ENCODE data around the gene TMEM131. TPM values are rescaled to one million over a fixed set of nuclear protein-coding genes. Genes with fewer than 3 reads are reported as not detected.
"Not testable (repeated sequence)": the region's sequence is repeated elsewhere in the genome, so short reads cannot be mapped to it uniquely, and the experiment has no call there.

Gene TMEM131
- total RNA-seq, 1 donor from 2014 or later = 52.9 TPM

DNA sequence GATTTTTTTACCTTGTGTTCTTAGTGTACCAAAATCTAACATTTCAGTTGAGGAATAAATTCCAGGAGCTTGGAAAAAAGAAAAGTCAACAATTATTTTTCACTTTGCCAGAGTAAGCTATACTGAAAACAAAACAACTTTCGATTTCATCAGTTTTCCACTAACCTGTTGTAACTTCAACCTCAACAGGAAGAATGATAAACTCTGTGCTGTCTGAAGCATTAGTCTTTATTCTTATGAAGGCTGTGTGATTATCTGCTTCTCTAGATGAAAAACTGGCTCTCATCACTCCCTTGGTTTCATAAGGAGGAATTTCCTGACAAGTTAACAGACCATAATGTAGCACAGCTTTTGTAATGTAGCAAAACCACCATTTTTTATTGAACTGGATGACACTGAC lies 161.1 kb downstream of the TMEM131 start:
- TF ChIP-seq, protein P1, sequence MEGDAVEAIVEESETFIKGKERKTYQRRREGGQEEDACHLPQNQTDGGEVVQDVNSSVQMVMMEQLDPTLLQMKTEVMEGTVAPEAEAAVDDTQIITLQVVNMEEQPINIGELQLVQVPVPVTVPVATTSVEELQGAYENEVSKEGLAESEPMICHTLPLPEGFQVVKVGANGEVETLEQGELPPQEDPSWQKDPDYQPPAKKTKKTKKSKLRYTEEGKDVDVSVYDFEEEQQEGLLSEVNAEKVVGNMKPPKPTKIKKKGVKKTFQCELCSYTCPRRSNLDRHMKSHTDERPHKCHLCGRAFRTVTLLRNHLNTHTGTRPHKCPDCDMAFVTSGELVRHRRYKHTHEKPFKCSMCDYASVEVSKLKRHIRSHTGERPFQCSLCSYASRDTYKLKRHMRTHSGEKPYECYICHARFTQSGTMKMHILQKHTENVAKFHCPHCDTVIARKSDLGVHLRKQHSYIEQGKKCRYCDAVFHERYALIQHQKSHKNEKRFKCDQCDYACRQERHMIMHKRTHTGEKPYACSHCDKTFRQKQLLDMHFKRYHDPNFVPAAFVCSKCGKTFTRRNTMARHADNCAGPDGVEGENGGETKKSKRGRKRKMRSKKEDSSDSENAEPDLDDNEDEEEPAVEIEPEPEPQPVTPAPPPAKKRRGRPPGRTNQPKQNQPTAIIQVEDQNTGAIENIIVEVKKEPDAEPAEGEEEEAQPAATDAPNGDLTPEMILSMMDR (IDR thresholded peaks at IDR 0.05; ENCODE audit: unreplicated experiment) = no peak
- H3K4me1 Mint-ChIP-seq = no peaks in the 10 kb centered on the region
- H3K27me3 Mint-ChIP-seq (ENCODE audit: low read depth) = no peaks in the 10 kb centered on the region
- peaks cover 15% of the 10 kb centered on the region for H3K36me3 Mint-ChIP-seq
- no peak overlapping the region for H3K4me3 Mint-ChIP-seq
- no peak for DNase-seq (ENCODE audit: low spot score in 2 of 2, unreplicated experiment in 2 of 2)
- peaks cover under 1% of the 10 kb centered on the region for H3K9me3 Mint-ChIP-seq
- no peak overlapping the region for H3K27ac Mint-ChIP-seq

DNA sequence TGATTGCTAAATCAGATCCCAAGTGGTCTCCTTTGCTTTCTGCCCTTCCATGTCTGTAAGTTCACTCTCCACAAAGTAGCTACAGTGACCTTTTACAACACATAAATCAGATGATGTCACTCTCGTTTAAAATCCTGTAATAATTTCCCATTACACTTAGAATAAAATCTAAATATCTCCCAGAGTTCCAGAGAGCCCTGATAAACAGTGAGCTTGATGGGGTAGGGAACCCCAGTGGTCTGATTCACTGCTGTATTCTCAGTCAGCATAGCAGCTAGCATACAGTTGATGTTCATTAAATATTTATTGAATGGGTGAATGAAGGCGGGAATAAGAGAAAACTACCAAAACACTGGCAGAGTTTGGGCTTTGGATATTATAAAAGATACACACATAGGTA lies 164.6 kb downstream of the TMEM131 start:
- H3K4me3 Mint-ChIP-seq = no peak overlapping the region
- no peak for DNase-seq (ENCODE audit: low spot score in 2 of 2, unreplicated experiment in 2 of 2)
- no peak overlapping the region for H3K27ac Mint-ChIP-seq
- H3K27me3 Mint-ChIP-seq (ENCODE audit: low read depth) = no peaks in the 10 kb centered on the region
- H3K4me1 Mint-ChIP-seq = peaks cover 8% of the 10 kb centered on the region
- TF ChIP-seq, protein P1 (IDR thresholded peaks at IDR 0.05; ENCODE audit: unreplicated experiment) = no peak
- peaks cover 5% of the 10 kb centered on the region for H3K9me3 Mint-ChIP-seq
- H3K36me3 Mint-ChIP-seq = peaks cover 14% of the 10 kb centered on the region

DNA sequence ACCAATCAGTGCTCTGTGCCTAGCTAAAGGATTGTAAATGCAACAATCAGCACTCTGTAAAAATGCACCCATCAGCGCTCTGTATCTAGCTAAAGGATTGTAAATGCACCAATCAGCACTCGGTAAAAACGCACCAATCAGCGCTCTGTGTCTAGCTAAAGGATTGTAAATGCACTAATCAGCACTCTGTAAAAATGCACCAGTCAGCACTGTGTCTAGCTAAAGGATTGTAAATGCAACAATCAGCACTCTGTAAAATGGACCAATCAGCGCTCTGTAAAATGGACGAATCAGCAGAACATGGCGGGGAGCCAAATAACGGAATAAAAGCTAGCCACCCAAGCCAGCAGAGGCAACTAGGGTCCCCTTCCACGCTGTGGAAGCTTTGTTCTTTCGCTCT lies 166.5 kb downstream of the TMEM131 start:
- peaks cover 14% of the 10 kb centered on the region for H3K36me3 Mint-ChIP-seq
- H3K9me3 Mint-ChIP-seq; H3K27ac Mint-ChIP-seq; DNase-seq (ENCODE audit: low spot score in 2 of 2, unreplicated experiment in 2 of 2); H3K4me1 Mint-ChIP-seq; H3K27me3 Mint-ChIP-seq (ENCODE audit: low read depth); H3K4me3 Mint-ChIP-seq: not testable (repeated sequence)

DNA sequence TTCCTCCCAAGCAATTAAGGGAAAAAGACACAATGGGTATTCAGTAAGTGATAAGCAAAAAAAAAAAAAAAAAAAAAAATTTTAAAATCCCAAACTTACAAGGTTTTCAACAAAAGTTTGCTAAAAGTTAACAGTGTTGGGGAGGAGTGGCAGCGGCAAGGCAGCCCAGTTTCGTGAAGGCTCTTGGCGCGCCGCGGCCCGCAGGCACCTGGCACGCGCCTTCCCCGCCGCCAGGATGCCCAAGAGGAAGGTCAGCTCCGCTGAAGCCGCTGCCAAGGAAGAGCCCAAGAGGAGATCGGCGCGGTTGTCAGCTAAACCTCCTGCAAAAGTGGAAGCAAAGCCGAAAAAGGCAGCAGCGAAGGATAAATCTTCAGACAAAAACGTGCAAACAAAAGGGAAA lies 168.7 kb downstream of the TMEM131 start:
- H3K4me1 Mint-ChIP-seq; H3K4me3 Mint-ChIP-seq; H3K9me3 Mint-ChIP-seq; H3K27me3 Mint-ChIP-seq (ENCODE audit: low read depth); DNase-seq (ENCODE audit: low spot score in 2 of 2, unreplicated experiment in 2 of 2); H3K27ac Mint-ChIP-seq: not testable (repeated sequence)
- peaks cover 28% of the 10 kb centered on the region for H3K36me3 Mint-ChIP-seq

DNA sequence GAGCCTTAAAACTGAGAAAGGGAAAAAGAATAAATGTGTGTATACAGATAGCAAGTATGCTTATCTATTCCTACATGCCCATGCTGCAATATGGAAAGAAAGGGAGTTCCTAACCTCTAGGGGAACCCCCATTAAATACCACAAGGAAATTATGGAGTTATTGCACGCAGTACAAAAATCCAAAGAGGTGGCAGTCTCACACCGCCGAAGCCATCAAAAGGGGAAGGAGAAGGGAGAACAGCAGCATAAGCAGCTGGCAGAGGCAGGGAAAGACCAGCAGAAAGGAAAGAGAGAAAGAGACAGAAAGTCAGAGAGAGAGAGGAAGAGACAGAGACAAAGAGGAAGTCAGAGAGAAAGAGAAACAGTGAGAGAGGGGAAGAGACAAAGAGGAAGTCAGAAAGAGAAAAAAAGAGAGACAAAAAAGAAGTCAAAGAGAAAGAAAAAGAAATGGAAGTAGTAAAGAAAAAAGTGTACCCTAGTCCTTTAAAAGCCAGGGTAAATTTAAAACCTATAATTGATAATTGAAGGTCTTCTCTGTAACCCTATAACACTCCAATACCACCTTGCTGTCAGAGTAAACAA lies 169.4 kb downstream of the TMEM131 start:
- H3K4me1 Mint-ChIP-seq; H3K27ac Mint-ChIP-seq; H3K4me3 Mint-ChIP-seq; H3K27me3 Mint-ChIP-seq (ENCODE audit: low read depth); H3K9me3 Mint-ChIP-seq; DNase-seq (ENCODE audit: low spot score in 2 of 2, unreplicated experiment in 2 of 2): not testable (repeated sequence)
- H3K36me3 Mint-ChIP-seq = peaks cover 35% of the 10 kb centered on the region

DNA sequence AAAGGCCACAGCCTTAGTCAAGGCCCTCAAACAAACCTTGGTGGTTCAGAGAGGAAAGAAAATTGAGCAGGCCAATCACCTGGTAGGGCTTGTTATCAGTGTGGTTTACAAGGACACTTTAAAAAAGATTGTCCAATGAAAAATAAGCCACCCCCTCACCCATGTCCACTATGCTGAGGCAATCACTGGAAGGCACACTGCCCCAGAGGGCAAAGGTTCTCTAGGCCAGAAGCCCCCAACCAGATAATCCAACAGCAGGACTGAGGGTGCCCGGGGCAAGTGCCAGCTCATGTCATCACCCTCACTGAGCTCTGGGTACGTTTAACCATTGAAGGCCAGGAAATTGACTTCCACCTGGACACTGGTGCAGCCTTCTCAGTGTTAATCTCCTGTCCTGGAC lies 171.7 kb downstream of the TMEM131 start:
- H3K4me3 Mint-ChIP-seq; DNase-seq (ENCODE audit: low spot score in 2 of 2, unreplicated experiment in 2 of 2); H3K27me3 Mint-ChIP-seq (ENCODE audit: low read depth); H3K9me3 Mint-ChIP-seq; H3K27ac Mint-ChIP-seq; H3K4me1 Mint-ChIP-seq: not testable (repeated sequence)
- peaks cover 29% of the 10 kb centered on the region for H3K36me3 Mint-ChIP-seq

DNA sequence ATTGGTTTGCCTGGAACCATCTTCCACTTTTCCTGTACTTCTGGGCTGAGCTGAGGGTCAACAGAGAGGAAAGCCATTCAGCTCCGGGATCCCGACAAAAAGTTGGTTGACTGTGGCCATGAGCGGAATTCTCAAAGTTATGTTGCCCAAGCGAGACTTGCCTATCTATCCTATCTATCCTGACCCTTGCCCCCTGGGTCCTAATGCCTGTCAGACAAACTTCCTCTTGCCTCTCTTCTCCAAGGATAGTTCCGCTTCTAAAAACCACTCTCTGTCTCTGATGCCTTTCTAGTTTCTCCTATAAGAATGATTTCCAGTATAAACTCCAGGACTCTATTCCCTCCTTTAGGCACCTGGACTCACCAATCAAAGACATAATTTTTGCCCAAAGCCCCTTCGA lies 173.9 kb downstream of the TMEM131 start:
- not testable (repeated sequence) for H3K4me1 Mint-ChIP-seq; H3K27me3 Mint-ChIP-seq (ENCODE audit: low read depth); H3K4me3 Mint-ChIP-seq; H3K9me3 Mint-ChIP-seq; DNase-seq (ENCODE audit: low spot score in 2 of 2, unreplicated experiment in 2 of 2); H3K27ac Mint-ChIP-seq
- peaks cover 28% of the 10 kb centered on the region for H3K36me3 Mint-ChIP-seq

DNA sequence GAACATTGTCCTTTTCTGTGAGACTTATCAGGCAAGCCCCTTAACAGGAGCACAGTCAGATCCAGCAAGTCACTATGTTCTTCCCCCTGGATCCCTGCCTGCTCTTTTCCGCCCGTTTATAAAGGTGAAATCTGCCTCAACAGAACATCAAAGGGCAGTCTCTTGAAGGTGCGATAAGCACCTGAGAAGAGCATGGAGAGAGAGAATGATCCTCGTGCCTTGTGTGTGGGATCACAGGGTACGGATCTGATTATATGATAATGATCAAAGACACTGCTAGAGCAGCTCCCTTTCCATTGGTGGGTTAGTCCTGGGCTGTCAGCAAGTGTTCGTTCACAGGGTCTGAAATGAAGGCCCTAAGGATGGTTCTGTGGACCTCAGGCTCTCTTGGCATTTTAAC lies 176.0 kb downstream of the TMEM131 start:
- Mint-ChIP-seq H3K27ac (no peak overlapping the region), H3K9me3 (peaks cover 5% of the 10 kb centered on the region), H3K4me1 (no peaks in the 10 kb centered on the region), H3K36me3 (peaks cover 28% of the 10 kb centered on the region), H3K4me3 (no peak overlapping the region), H3K27me3 (ENCODE audit: low read depth) (no peaks in the 10 kb centered on the region)
- DNase-seq (ENCODE audit: low spot score in 2 of 2, unreplicated experiment in 2 of 2) = no peak
- TF ChIP-seq, protein P1 (IDR thresholded peaks at IDR 0.05; ENCODE audit: unreplicated experiment) = no peak

All from mesothelial cell of epicardium (in vitro differentiated cells).